GM12801 (cell line): Measurements from ENCODE around the gene IFNLR1.

Experiments used
- CTCF ChIP-seq: IDR thresholded peaks from one replicate; pipeline ENCODE4 v1.5.1; 2011; ENCODE audit warnings: control low read depth; ENCODE audit not compliant: insufficient read length; ENCODE audit errors: extremely low read depth

The IFNLR1 gene

GRCh38 chr1:24126018-24126671 lies 60.9 kb downstream of the IFNLR1 start:
- TF ChIP-seq CTCF: no peak

GRCh38 chr1:24125456-24125855 lies 61.6 kb downstream of the IFNLR1 start:
- TF ChIP-seq CTCF: no peak

- TF ChIP-seq CTCF: no peak
Measured at GRCh38 chr1:24124980-24125379, 62.1 kb downstream of the IFNLR1 start.

GRCh38 chr1:24123611-24124010 lies 63.5 kb downstream of the IFNLR1 start:
- TF ChIP-seq CTCF: no peak

GRCh38 chr1:24122776-24123175 lies 64.3 kb downstream of the IFNLR1 start:
- TF ChIP-seq CTCF: no peak

GRCh38 chr1:24121406-24121805 lies 65.7 kb downstream of the IFNLR1 start:
- no peak for TF ChIP-seq CTCF

GRCh38 chr1:24120965-24121364 lies 66.1 kb downstream of the IFNLR1 start:
- TF ChIP-seq CTCF: no peak
